GM12878 (cell line): ENCODE results near the gene PPFIBP1. TPM values are rescaled to one million over a fixed set of nuclear protein-coding genes. Genes with fewer than 3 reads are reported as not detected.

Experiments
- ATAC-seq: fragments of 200-7000 bp; cut with Tn5 transposase; 3 replicates; pipeline ENCODE4 v1.9.1; 2020; ENCODE audit warnings: mild to moderate bottlenecking, moderate library complexity
- BruUV-seq: library from RNA; stranded (reverse); fragments of 400-500 nt; replicated peaks from 2 replicates; lab custom pipeline; 2021; lab: Mats Ljungman, UMichigan
- CTCF ChIA-PET: fragments of 300-600 bp; sonication (Branson Sonifier 250); formaldehyde crosslinking; extraction: SDS; loops from one replicate; lab custom pipeline; 2021; ENCODE audit warnings: inconsistent platforms; lab: Yijun Ruan, JAX
- POLR2A ChIA-PET: fragments of 350-600 bp; formaldehyde crosslinking; extraction: SDS; loops from one replicate; lab custom pipeline; 2021; ENCODE audit warnings: inconsistent platforms; lab: Charles Lee
- RAD21 ChIA-PET: fragments of 300-600 bp; sonication (Branson Sonifier 250); formaldehyde crosslinking; loops from one replicate; lab custom pipeline; 2023; ENCODE audit warnings: antibody characterized with exemption; ENCODE audit not compliant: unreplicated experiment; lab: Charles Lee
- SMC1A ChIA-PET: fragments of 300-600 bp; sonication (Branson Sonifier 250); formaldehyde crosslinking; loops from one replicate; lab custom pipeline; 2023; ENCODE audit not compliant: unreplicated experiment, uncharacterized antibody; lab: Charles Lee
- DNase-seq: peaks from one replicate; pipeline ENCODE4 v3.0.0-alpha.2; 2011; ENCODE audit warnings: low read depth, low spot score
- FAIRE-seq: peaks from 3 replicates; lab custom pipeline; 2011; peaks lifted over from hg19 to GRCh38; lab: Jason Lieb, UNC
- H2AFZ ChIP-seq: 2 replicates; pipeline ENCODE4 v1.6.0; 2011; ENCODE audit warnings: low read depth, low read length, control low read depth; ENCODE audit not compliant: control insufficient read depth
- H3K27ac ChIP-seq: 2 replicates; pipeline ENCODE4 v1.5.1; 2011; ENCODE audit warnings: control low read depth; ENCODE audit not compliant: control insufficient read depth, insufficient read depth
- H3K27me3 ChIP-seq, 2 experiments: replicated peaks in 1 of 2; 2 replicates each; pipeline versions ENCODE4 v1.6.0 to v1.6.1; 2011; ENCODE audit warnings: low read length in 1 of 2; ENCODE audit not compliant: control insufficient read depth in 2 of 2, insufficient read depth in 2 of 2
- H3K36me3 ChIP-seq, 2 experiments: 2 replicates each; pipeline ENCODE4 v1.5.1; 2011; ENCODE audit warnings: low read length in 1 of 2; ENCODE audit not compliant: control insufficient read depth in 2 of 2, insufficient read depth in 2 of 2
- H3K4me1 ChIP-seq: 2 replicates; pipeline ENCODE4 v1.6.1; 2011; ENCODE audit warnings: mild to moderate bottlenecking, low read length, moderate library complexity, mixed read lengths; ENCODE audit not compliant: control insufficient read depth, insufficient read depth
- H3K4me2 ChIP-seq: 2 replicates; pipeline ENCODE4 v1.6.0; 2011; ENCODE audit warnings: control low read depth; ENCODE audit not compliant: control insufficient read depth, insufficient read depth
- H3K4me3 ChIP-seq: fragments of 200-600 bp; sonication (generic); 2 replicates; pipeline ENCODE4 v1.5.1; 2016
- H3K79me2 ChIP-seq: 2 replicates; pipeline ENCODE4 v1.6.0; 2011; ENCODE audit warnings: low read length; ENCODE audit not compliant: control insufficient read depth, insufficient read depth
- H3K9ac ChIP-seq: 2 replicates; pipeline ENCODE4 v1.8.0; 2011; ENCODE audit warnings: low read length, control low read depth, mixed read lengths; ENCODE audit not compliant: control insufficient read depth, insufficient read depth
- H3K9me3 ChIP-seq: replicated peaks from 3 replicates; pipeline ENCODE4 v1.5.1; 2011; ENCODE audit warnings: mild to moderate bottlenecking, low read length; ENCODE audit not compliant: control insufficient read depth, insufficient read depth
- H4K20me1 ChIP-seq: 2 replicates; pipeline ENCODE4 v1.6.0; 2011; ENCODE audit not compliant: control insufficient read depth, insufficient read depth
- DPF2 ChIP-seq: fragments of 450-650 bp; IDR thresholded peaks from 2 replicates; pipeline ENCODE4 v1.6.1; 2017; ENCODE audit warnings: mild to moderate bottlenecking
- ESRRA ChIP-seq: IDR thresholded peaks from 2 replicates; pipeline ENCODE4 v1.6.1; 2012; ENCODE audit warnings: mild to moderate bottlenecking, low read length, improper control_type of control experiment
- IKZF2 ChIP-seq, 2 experiments: fragments of 450-650 bp; IDR thresholded peaks; 2 replicates each; pipeline ENCODE4 v1.6.1; 2017; ENCODE audit warnings: mild to moderate bottlenecking in 2 of 2, moderate library complexity in 2 of 2
- KAT2A ChIP-seq: conservative IDR thresholded peaks from 2 replicates; pipeline ENCODE4 v1.6.1; 2011; ENCODE audit warnings: low read depth, low read length; ENCODE audit not compliant: control insufficient read depth
- NFXL1 ChIP-seq: fragments of 450-650 bp; IDR thresholded peaks from 2 replicates; pipeline ENCODE4 v1.6.1; 2017; ENCODE audit warnings: antibody characterized with exemption, mild to moderate bottlenecking, borderline replicate concordance
- NFYB ChIP-seq: IDR thresholded peaks from 2 replicates; pipeline ENCODE4 v1.6.1; 2011; ENCODE audit warnings: low read depth, mild to moderate bottlenecking, low read length, improper control_type of control experiment, moderate library complexity; ENCODE audit not compliant: insufficient read depth
- NR2F1 ChIP-seq: fragments of 450-650 bp; conservative IDR thresholded peaks from 2 replicates; pipeline ENCODE4 v1.6.1; 2017; ENCODE audit warnings: mild to moderate bottlenecking
- PAX8 ChIP-seq: fragments of 450-650 bp; IDR thresholded peaks from 2 replicates; pipeline ENCODE4 v1.6.1; 2017; ENCODE audit warnings: mild to moderate bottlenecking, moderate library complexity
- SUZ12 ChIP-seq: fragments of 200-600 bp; sonication (generic); IDR thresholded peaks from one replicate; pipeline ENCODE4 v1.6.1; 2018; ENCODE audit warnings: antibody characterized with exemption, mild to moderate bottlenecking; ENCODE audit not compliant: unreplicated experiment
- TARDBP ChIP-seq: IDR thresholded peaks from 2 replicates; pipeline ENCODE4 v1.6.1; 2016; ENCODE audit warnings: borderline replicate concordance
- TCF3 ChIP-seq: IDR thresholded peaks from 2 replicates; pipeline ENCODE4 v1.6.1; 2012; ENCODE audit warnings: low read depth, mild to moderate bottlenecking, low read length, borderline replicate concordance; ENCODE audit not compliant: insufficient read depth
- ZBED1 ChIP-seq: IDR thresholded peaks from 2 replicates; pipeline ENCODE4 v1.6.1; 2016; ENCODE audit warnings: borderline replicate concordance
- ZNF207 ChIP-seq: fragments of 450-650 bp; IDR thresholded peaks from 2 replicates; pipeline ENCODE4 v1.6.1; 2014; ENCODE audit warnings: antibody characterized with exemption, mild to moderate bottlenecking, borderline replicate concordance
- ZSCAN29 ChIP-seq: fragments of 450-650 bp; IDR thresholded peaks from 2 replicates; pipeline ENCODE4 v1.6.1; 2017; ENCODE audit warnings: mild to moderate bottlenecking, moderate library complexity
- WGBS: methylation state at CpG from one replicate; pipeline ENCODE4 v1.1.6; 2016; ENCODE audit warnings: low lambda C conversion rate; ENCODE audit not compliant: insufficient replicate concordance, insufficient coverage; ENCODE audit errors: missing lambda C conversion rate; 5-methylcytosine and 5-hydroxymethylcytosine counted together
- in situ Hi-C: fragments of 300-500 bp; cut with MboI; formaldehyde crosslinking; loops from 9 replicates; pipeline ENCODE4 v1.14.3; 2018; ENCODE audit warnings: mixed read lengths
- intact Hi-C: fragments of 100-400 bp; cut with micrococcal nuclease; formaldehyde crosslinking; loops from one replicate; pipeline ENCODE4 v1.14.2; 2022; ENCODE audit not compliant: unreplicated experiment
- polyA plus RNA-seq, 11 experiments: library from polyadenylated mRNA; depleted of rRNA in 4 of 11; unstranded in 6 of 11; stranded (reverse) in 5 of 11; fragments of >200 nt; fragmentation: Nextera tagmentation in 4 of 11; fragmentation: Illumina TruSeq in 1 of 11; extraction: Ambion mirVana in 4 of 11; extraction: Trizol in 1 of 11; gene quantifications; 1 replicate in 1 of 11; 2 replicates in 10 of 11; pipeline versions ENCODE4 v1.2.1 to v1.2.3, GENCODE V29; 2011 to 2016; ENCODE audit warnings: inconsistent platforms in 2 of 11, missing spikeins in 2 of 11, low read depth in 1 of 11
- total RNA-seq, 4 experiments: library from RNA; depleted of rRNA in 3 of 4; stranded (reverse); fragments of >200 nt in 3 of 4; fragmentation: Illumina TruSeq in 1 of 4; extraction: Trizol in 1 of 4; gene quantifications; 2 replicates each; pipeline versions ENCODE4 v1.2.1 to v1.2.3, GENCODE V29; 2013 to 2021
- TF ChIP-seq, protein P1 (sequence below): IDR thresholded peaks from 2 replicates; pipeline ENCODE4 v1.6.1; 2012; ENCODE audit warnings: low read depth, low read length, improper control_type of control experiment
- TF ChIP-seq, protein P2 (sequence below): fragments of 450-650 bp; IDR thresholded peaks from 2 replicates; pipeline ENCODE4 v1.6.1; 2017; ENCODE audit warnings: borderline replicate concordance
- TF ChIP-seq, protein P3 (sequence below): IDR thresholded peaks from 2 replicates; pipeline ENCODE4 v1.6.1; 2012; ENCODE audit warnings: low read depth, low read length, improper control_type of control experiment
- TF ChIP-seq, protein P4 (sequence below): fragments of 450-650 bp; conservative IDR thresholded peaks from 2 replicates; pipeline ENCODE4 v1.6.1; 2017; ENCODE audit warnings: mild to moderate bottlenecking, moderate library complexity

Gene PPFIBP1
- total and polyA plus RNA-seq, 10 of the 15 experiments (the other 5 are each of a cell fraction or from before 2014, with no cell fraction given) = 0.47 to 7.8 (median 3.6) TPM

DNA sequence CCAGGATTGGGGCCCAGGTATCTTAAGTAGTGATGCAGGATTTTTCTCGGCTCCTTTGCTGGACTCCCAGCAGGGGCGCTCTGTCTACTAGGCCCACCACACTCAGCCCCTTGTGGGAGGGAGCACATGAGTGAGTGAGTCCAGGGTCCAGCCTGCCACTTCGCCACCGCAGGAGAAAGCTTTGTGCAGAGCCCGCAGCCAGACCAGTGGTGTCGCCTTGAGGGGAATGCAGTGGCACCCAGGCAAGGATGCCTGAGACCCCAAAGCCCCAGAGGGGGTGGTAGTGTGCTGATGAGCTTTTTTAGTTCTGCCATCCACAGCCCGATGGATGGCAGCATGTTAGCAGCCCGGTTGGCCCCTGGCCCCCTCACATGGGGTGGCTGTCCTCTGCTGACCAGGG is 181.3 kb downstream of the PPFIBP1 start (continued):
- TF ChIP-seq, protein P1, sequence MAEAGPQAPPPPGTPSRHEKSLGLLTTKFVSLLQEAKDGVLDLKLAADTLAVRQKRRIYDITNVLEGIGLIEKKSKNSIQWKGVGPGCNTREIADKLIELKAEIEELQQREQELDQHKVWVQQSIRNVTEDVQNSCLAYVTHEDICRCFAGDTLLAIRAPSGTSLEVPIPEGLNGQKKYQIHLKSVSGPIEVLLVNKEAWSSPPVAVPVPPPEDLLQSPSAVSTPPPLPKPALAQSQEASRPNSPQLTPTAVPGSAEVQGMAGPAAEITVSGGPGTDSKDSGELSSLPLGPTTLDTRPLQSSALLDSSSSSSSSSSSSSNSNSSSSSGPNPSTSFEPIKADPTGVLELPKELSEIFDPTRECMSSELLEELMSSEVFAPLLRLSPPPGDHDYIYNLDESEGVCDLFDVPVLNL = no peak
- TF ChIP-seq, protein P2, sequence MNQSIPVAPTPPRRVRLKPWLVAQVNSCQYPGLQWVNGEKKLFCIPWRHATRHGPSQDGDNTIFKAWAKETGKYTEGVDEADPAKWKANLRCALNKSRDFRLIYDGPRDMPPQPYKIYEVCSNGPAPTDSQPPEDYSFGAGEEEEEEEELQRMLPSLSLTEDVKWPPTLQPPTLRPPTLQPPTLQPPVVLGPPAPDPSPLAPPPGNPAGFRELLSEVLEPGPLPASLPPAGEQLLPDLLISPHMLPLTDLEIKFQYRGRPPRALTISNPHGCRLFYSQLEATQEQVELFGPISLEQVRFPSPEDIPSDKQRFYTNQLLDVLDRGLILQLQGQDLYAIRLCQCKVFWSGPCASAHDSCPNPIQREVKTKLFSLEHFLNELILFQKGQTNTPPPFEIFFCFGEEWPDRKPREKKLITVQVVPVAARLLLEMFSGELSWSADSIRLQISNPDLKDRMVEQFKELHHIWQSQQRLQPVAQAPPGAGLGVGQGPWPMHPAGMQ = no peak
- TF ChIP-seq KAT2A = no peak

DNA sequence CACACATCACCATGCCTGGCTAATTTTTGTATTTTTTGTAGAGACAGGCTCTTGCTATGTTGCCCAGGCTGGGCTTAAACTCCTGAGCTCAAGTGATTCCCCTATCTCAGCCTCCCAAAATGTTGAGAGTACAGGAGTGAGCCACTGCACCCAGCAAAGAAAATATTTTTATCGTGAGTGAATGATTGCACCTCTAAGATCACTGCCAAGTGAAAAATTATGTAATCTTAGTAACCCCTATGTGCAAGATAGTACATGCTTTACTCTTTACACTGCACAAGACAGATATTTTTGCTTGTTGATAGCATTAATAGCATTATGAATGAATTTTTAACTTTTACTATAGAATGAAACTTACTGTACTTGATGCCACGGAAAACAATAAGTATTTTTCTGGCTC is 183.2 kb downstream of the PPFIBP1 start:
- FAIRE-seq (no peak), ATAC-seq (no peak), DNase-seq (no peak)
- Histone ChIP-seq H4K20me1 (no peaks in the 10 kb centered on the region), H2AFZ (no peak overlapping the region), H3K9ac (no peak overlapping the region), H3K27ac (no peak overlapping the region), H3K4me3 (no peak overlapping the region), H3K27me3 (no peaks in the 10 kb centered on the region), H3K4me1 (no peaks in the 10 kb centered on the region), H3K9me3 (no peaks in the 10 kb centered on the region), H3K4me2 (no peak overlapping the region), H3K36me3 (no peaks in the 10 kb centered on the region), H3K79me2 (peaks cover 16% of the 10 kb centered on the region)
- ChIA-PET POLR2A (no interaction called here), RAD21 (interaction anchor here (0.8 to 1.1 kb wide), 2 partner anchors 184 to 272 kb away, joined by 3 read pairs; no protein-coding TSS in a partner anchor), CTCF (interaction anchor here (1.0 to 2.0 kb wide), 2 partner anchors 24 to 271 kb away, joined by 4 to 8 read pairs; no protein-coding TSS in a partner anchor), SMC1A (interaction anchor here (0.8 kb wide), 1 partner anchor 692 kb away, joined by 7 read pairs; no protein-coding TSS in a partner anchor)
- intact Hi-C loops = no loop called here
- in situ Hi-C loops = no loop called here
- TF ChIP-seq NFYB (no peak), ZBED1 (no peak), ESRRA (no peak), NFXL1 (no peak), TCF3 (no peak), IKZF2 (IDR thresholded peaks at IDR 0.05) (no peak), ZNF207 (no peak), SUZ12 (no peak), NR2F1 (no peak), DPF2 (no peak), PAX8 (no peak), TARDBP (no peak), ZSCAN29 (no peak)
- TF ChIP-seq, protein P3, sequence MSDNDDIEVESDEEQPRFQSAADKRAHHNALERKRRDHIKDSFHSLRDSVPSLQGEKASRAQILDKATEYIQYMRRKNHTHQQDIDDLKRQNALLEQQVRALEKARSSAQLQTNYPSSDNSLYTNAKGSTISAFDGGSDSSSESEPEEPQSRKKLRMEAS = no peak
- TF ChIP-seq, protein P4, sequence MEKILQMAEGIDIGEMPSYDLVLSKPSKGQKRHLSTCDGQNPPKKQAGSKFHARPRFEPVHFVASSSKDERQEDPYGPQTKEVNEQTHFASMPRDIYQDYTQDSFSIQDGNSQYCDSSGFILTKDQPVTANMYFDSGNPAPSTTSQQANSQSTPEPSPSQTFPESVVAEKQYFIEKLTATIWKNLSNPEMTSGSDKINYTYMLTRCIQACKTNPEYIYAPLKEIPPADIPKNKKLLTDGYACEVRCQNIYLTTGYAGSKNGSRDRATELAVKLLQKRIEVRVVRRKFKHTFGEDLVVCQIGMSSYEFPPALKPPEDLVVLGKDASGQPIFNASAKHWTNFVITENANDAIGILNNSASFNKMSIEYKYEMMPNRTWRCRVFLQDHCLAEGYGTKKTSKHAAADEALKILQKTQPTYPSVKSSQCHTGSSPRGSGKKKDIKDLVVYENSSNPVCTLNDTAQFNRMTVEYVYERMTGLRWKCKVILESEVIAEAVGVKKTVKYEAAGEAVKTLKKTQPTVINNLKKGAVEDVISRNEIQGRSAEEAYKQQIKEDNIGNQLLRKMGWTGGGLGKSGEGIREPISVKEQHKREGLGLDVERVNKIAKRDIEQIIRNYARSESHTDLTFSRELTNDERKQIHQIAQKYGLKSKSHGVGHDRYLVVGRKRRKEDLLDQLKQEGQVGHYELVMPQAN = no peak
- 48% methylated on average over 2 of the region's 2 CpGs for WGBS
- BruUV-seq = no TSS peak
